Suprapubic skin (tissue), 4 donors: Measurements from ENCODE around the gene MICAL2.

Experiments used
- EP300 ChIP-seq: sonication (generic); formaldehyde crosslinking; IDR thresholded peaks from one replicate; pipeline ENCODE4 v1.6.1; 2017; ENCODE audit warnings: antibody characterized with exemption
- POLR2A ChIP-seq, 2 donors: fragments of 450-650 bp; IDR thresholded peaks; one replicate each; pipeline ENCODE4 v1.6.1; 2017; ENCODE audit warnings: antibody characterized with exemption in 2 of 2, mild to moderate bottlenecking in 2 of 2, moderate library complexity in 2 of 2
- POLR2AphosphoS5 ChIP-seq, 3 donors: sonication (generic); formaldehyde crosslinking; IDR thresholded peaks; one replicate each; pipeline ENCODE4 v1.6.1; 2017; ENCODE audit warnings: antibody characterized with exemption in 3 of 3
- TF ChIP-seq, protein P1 (sequence below), 2 donors: fragments of 200-600 bp in 1 of 2; fragments of 450-650 bp in 1 of 2; sonication (generic) in 1 of 2; IDR thresholded peaks; one replicate each; pipeline ENCODE4 v1.5.1; 2016 to 2019; ENCODE audit warnings: antibody characterized with exemption in 2 of 2, mild to moderate bottlenecking in 1 of 2, moderate library complexity in 1 of 2

DNA sequence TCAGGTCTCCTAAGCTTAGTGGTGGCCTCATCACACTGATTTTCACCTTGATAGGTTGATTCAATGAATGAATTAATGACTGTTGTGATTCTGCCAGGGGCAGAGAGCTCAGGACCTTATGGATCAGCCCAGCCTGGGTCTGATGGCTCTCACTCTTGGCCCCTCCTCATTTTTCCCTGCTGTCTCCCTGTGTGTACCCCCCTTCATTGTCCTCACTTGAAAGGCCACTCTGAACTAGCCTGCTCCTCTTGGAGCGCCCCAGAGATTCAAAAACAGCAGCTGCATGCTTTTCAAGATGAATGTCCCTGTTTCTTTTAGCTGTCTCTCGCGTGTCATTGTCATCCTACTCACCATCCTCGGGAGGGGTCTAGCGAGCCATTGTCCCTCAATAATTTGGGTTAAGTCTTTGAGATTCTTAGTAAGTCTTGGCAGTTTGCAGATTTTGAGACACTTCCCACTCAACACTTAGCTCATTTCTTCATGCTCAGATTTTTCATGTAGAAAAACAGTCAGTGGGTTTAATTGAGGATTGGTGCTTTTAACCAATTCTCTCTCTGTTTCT lies 42.5 kb upstream of the MICAL2 start:
- no peak for TF ChIP-seq POLR2AphosphoS5 (IDR thresholded peaks at IDR 0.05)
- no peak for TF ChIP-seq POLR2A (IDR thresholded peaks at IDR 0.05)
- no peak for TF ChIP-seq EP300
- TF ChIP-seq, protein P1, sequence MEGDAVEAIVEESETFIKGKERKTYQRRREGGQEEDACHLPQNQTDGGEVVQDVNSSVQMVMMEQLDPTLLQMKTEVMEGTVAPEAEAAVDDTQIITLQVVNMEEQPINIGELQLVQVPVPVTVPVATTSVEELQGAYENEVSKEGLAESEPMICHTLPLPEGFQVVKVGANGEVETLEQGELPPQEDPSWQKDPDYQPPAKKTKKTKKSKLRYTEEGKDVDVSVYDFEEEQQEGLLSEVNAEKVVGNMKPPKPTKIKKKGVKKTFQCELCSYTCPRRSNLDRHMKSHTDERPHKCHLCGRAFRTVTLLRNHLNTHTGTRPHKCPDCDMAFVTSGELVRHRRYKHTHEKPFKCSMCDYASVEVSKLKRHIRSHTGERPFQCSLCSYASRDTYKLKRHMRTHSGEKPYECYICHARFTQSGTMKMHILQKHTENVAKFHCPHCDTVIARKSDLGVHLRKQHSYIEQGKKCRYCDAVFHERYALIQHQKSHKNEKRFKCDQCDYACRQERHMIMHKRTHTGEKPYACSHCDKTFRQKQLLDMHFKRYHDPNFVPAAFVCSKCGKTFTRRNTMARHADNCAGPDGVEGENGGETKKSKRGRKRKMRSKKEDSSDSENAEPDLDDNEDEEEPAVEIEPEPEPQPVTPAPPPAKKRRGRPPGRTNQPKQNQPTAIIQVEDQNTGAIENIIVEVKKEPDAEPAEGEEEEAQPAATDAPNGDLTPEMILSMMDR (IDR thresholded peaks at IDR 0.05) = no peak
